HepG2 (cell line): ENCODE measurements around the gene IP6K3. TPM values are rescaled to one million over a fixed set of nuclear protein-coding genes. Genes with fewer than 3 reads are reported as not detected.

ENCODE experiments used
- HOXA5 ChIP-seq: sonication (generic); formaldehyde crosslinking; IDR thresholded peaks from 2 replicates; pipeline ENCODE4 v1.4.0; 2020; ENCODE audit warnings: missing genetic modification reagents
- KDM2A ChIP-seq: sonication (generic); formaldehyde crosslinking; IDR thresholded peaks from 2 replicates; pipeline ENCODE4 v1.4.0; 2020; ENCODE audit warnings: low read depth, missing genetic modification reagents, borderline replicate concordance
- KDM5B ChIP-seq: sonication (generic); formaldehyde crosslinking; IDR thresholded peaks from 2 replicates; pipeline ENCODE4 v1.4.0; 2020; ENCODE audit warnings: missing genetic modification reagents, mild to moderate bottlenecking, borderline replicate concordance
- NFKB2 ChIP-seq: sonication (generic); formaldehyde crosslinking; IDR thresholded peaks from 2 replicates; pipeline ENCODE4 v1.4.0; 2020; ENCODE audit warnings: missing genetic modification reagents, borderline replicate concordance
- RNF2 ChIP-seq: fragments of 450-650 bp; conservative IDR thresholded peaks from 2 replicates; pipeline ENCODE4 v1.6.1; 2016; ENCODE audit warnings: low read depth
- SP2 ChIP-seq: sonication (generic); formaldehyde crosslinking; IDR thresholded peaks from 2 replicates; pipeline ENCODE4 v1.5.1; 2020; ENCODE audit warnings: mild to moderate bottlenecking, missing genetic modification reagents
- TAF15 ChIP-seq: fragments of 200-400 bp; formaldehyde crosslinking; IDR thresholded peaks from one replicate; pipeline ENCODE4 v1.6.1; 2018; ENCODE audit warnings: mild to moderate bottlenecking, low read depth, low read length; ENCODE audit not compliant: poor library complexity, severe bottlenecking
- ZFY ChIP-seq: sonication (generic); formaldehyde crosslinking; IDR thresholded peaks from 2 replicates; pipeline ENCODE4 v1.4.0; 2020; ENCODE audit warnings: missing genetic modification reagents
- ZNF558 ChIP-seq: sonication (generic); formaldehyde crosslinking; IDR thresholded peaks from 2 replicates; pipeline ENCODE4 v1.9.0; 2022; ENCODE audit warnings: mild to moderate bottlenecking, missing genetic modification reagents, borderline replicate concordance
- polyA plus RNA-seq, 8 experiments: library from polyadenylated mRNA; depleted of rRNA in 3 of 8; stranded (reverse) in 7 of 8; unstranded in 1 of 8; fragments of >200 nt; fragmentation: Illumina TruSeq in 4 of 8; extraction: Trizol in 4 of 8; gene quantifications; 2 replicates each; pipeline versions ENCODE4 v1.2.1 to v1.2.3, GENCODE V29; 2011 to 2016; ENCODE audit warnings: low read depth in 4 of 8, missing spikeins in 1 of 8, mixed read lengths in 1 of 8; ENCODE audit not compliant: insufficient read depth in 1 of 8
- total RNA-seq, 5 experiments: library from RNA; depleted of rRNA; stranded (reverse); fragments of >200 nt; fragmentation: Illumina TruSeq; extraction: Trizol; gene quantifications; 2 replicates each; pipeline ENCODE4 v1.2.3, GENCODE V29; 2016; ENCODE audit warnings: low read depth in 1 of 5
- TF ChIP-seq, protein P1 (sequence below): IDR thresholded peaks from 2 replicates; pipeline ENCODE4 v1.6.1; 2012; ENCODE audit warnings: inconsistent platforms
- TF ChIP-seq, protein P2 (sequence below): sonication (generic); formaldehyde crosslinking; IDR thresholded peaks from 2 replicates; pipeline ENCODE4 v1.5.0; 2020; ENCODE audit warnings: missing genetic modification reagents

Gene IP6K3
- total and polyA plus RNA-seq, 2 of the 13 experiments (the other 11 are each of a cell fraction or from before 2014, with no cell fraction given): 0.11 to 0.18 TPM

DNA sequence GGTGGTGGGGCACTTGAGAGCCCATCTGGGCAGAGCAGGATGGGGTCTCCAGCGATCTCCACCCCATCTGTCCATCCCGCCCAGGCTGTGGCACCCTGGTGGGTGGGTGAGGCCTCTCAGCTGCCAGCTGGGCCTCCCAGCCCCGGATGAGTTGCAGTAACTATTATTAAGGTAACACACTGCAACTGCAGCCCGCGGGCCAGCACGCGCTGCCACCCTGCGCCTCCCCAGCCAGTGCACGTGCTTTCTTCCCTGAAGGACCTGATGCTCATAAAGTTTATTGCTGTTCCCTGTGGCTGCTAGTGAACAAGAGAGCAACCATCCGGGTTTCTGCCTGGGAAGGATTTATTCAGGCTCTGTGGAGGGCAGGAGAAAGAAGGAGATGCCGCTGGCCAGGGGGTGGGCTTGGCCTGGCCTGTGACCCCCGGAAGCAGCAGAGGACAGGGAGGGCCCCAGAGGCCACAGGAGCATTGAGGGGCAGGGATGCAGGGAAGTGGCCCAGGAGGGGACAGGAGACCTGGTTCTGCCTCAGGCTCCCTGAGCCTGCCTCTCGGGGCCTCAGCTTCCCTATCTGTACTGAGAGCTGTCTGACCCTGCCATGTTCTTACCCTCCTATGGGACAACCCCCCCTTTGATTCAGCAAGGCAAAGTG lies 1.7 kb downstream of the IP6K3 start (continued):
- TF ChIP-seq KDM5B (CRISPR knock-in tag) (0 out of 2 replicates have a peak, but pooled peaks have one; percentile 21), NFKB2 (CRISPR knock-in tag) (peak; percentile 42; the same call in 1 of the 2 replicates), KDM2A (no peak), SP2 (CRISPR knock-in tag) (peak; percentile 8; the same call in 1 of the 2 replicates), RNF2 (no peak), TAF15 (no peak), HOXA5 (CRISPR knock-in tag) (0 out of 2 replicates have a peak, but pooled peaks have one; percentile 34), ZNF558 (CRISPR knock-in tag) (no peak), ZFY (0 out of 2 replicates have a peak, but pooled peaks have one; percentile 20)
- TF ChIP-seq, protein P1, sequence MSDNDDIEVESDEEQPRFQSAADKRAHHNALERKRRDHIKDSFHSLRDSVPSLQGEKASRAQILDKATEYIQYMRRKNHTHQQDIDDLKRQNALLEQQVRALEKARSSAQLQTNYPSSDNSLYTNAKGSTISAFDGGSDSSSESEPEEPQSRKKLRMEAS: peak; percentile 32; the same call in 1 of the 2 replicates
- TF ChIP-seq, protein P2, sequence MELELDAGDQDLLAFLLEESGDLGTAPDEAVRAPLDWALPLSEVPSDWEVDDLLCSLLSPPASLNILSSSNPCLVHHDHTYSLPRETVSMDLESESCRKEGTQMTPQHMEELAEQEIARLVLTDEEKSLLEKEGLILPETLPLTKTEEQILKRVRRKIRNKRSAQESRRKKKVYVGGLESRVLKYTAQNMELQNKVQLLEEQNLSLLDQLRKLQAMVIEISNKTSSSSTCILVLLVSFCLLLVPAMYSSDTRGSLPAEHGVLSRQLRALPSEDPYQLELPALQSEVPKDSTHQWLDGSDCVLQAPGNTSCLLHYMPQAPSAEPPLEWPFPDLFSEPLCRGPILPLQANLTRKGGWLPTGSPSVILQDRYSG (CRISPR knock-in tag): no peak
